ENCODE results near the gene GPRIN2. TPM values are rescaled to one million over a fixed set of nuclear protein-coding genes. Genes with fewer than 3 reads are reported as not detected.

The GPRIN2 gene
- total and polyA plus RNA-seq, 8 donors, result 8.6 to 39.8 (median 13.3) TPM

GRCh38 chr10:46528675-46529615 lies 27.5 kb downstream of the GPRIN2 start:
- peaks cover 0 to 8% of the 10 kb centered on the region in 2 donors for H3K4me1 ChIP-seq
- TF ChIP-seq, protein P1, sequence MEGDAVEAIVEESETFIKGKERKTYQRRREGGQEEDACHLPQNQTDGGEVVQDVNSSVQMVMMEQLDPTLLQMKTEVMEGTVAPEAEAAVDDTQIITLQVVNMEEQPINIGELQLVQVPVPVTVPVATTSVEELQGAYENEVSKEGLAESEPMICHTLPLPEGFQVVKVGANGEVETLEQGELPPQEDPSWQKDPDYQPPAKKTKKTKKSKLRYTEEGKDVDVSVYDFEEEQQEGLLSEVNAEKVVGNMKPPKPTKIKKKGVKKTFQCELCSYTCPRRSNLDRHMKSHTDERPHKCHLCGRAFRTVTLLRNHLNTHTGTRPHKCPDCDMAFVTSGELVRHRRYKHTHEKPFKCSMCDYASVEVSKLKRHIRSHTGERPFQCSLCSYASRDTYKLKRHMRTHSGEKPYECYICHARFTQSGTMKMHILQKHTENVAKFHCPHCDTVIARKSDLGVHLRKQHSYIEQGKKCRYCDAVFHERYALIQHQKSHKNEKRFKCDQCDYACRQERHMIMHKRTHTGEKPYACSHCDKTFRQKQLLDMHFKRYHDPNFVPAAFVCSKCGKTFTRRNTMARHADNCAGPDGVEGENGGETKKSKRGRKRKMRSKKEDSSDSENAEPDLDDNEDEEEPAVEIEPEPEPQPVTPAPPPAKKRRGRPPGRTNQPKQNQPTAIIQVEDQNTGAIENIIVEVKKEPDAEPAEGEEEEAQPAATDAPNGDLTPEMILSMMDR (IDR thresholded peaks at IDR 0.05), result no peak
- peak in 2 of 4 donors; percentile 32 to 64 for DNase-seq
- no peak for ATAC-seq
- no peak overlapping the region for H3K27ac ChIP-seq
- H3K9me3 ChIP-seq, result no peaks in the 10 kb centered on the region
- H3K36me3 ChIP-seq, result no peaks in the 10 kb centered on the region
- no peak overlapping the region for H3K4me3 ChIP-seq
- H3K27me3 ChIP-seq, result no peaks in the 10 kb centered on the region
- intact Hi-C loops (cut with DNase I), result no loop called here

DNA sequence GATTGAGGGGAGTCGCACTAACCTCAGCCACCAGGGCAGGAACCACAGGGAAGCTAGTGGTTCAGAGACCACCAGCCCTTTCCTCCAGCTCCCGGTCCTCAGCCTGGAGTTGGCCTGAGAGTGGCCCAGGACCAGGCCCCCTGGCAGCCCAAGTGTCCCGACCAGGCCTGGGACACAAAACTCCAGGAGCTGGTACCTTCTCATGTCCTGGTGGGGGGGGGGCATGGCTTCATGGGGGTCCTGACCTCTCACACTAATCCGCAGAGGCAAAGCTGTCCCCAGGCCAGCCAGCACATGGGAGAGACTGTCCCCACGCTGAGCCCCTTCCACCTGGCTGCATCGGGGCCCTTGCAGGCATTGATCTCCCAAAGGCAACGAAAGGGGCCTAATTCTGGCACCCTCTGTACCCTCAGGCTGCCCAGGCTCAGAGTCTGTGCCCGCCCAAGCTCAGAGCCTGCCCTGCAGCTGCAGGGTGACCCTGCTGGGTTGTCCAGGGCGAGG lies 28.2 kb downstream of the GPRIN2 start:
- TF ChIP-seq, protein P1 (IDR thresholded peaks at IDR 0.05), result no peak
- no peak overlapping the region for H3K4me3 ChIP-seq
- no peak overlapping the region for H3K27ac ChIP-seq
- H3K27me3 ChIP-seq, result no peaks in the 10 kb centered on the region
- no peaks in the 10 kb centered on the region for H3K36me3 ChIP-seq
- DNase-seq (peak in 2 of 4 donors; percentile 32 to 81), ATAC-seq (no peak)
- intact Hi-C loops (cut with DNase I), result no loop called here
- H3K9me3 ChIP-seq, result no peaks in the 10 kb centered on the region
- H3K4me1 ChIP-seq, result peaks cover 0 to 14% of the 10 kb centered on the region in 2 donors

GRCh38 chr10:46527241-46527811 lies 29.1 kb downstream of the GPRIN2 start:
- intact Hi-C loops (cut with DNase I), result no loop called here
- Histone ChIP-seq H3K27me3 (no peaks in the 10 kb centered on the region), H3K9me3 (no peaks in the 10 kb centered on the region), H3K36me3 (no peaks in the 10 kb centered on the region), H3K27ac (no peak overlapping the region), H3K4me3 (no peak overlapping the region), H3K4me1 (peaks cover 0 to 14% of the 10 kb centered on the region in 2 donors)
- ATAC-seq, result no peak
- DNase-seq, result peak in 2 of 4 donors; percentile 32 to 72
- TF ChIP-seq, protein P1 (IDR thresholded peaks at IDR 0.05), result no peak

- Histone ChIP-seq H3K4me3 (no peak overlapping the region), H3K4me1 (peaks cover 0 to 14% of the 10 kb centered on the region in 2 donors), H3K27me3 (no peaks in the 10 kb centered on the region), H3K36me3 (no peaks in the 10 kb centered on the region), H3K27ac (no peak overlapping the region), H3K9me3 (no peaks in the 10 kb centered on the region)
- DNase-seq (peak in 2 of 4 donors; percentile 46 to 80), ATAC-seq (peak; percentile 31)
- TF ChIP-seq, protein P1 (IDR thresholded peaks at IDR 0.05), result no peak
- intact Hi-C loops (cut with DNase I), result no loop called here
Measured at GRCh38 chr10:46526682-46527038, 29.8 kb downstream of the GPRIN2 start.
